Sigmoid colon (tissue), 7 donors: ENCODE data around the gene TTLL8. TPM values are rescaled to one million over a fixed set of nuclear protein-coding genes. Genes with fewer than 3 reads are reported as not detected.

Experiments
- DNase-seq: peaks from one replicate; pipeline ENCODE4 v3.0.0-alpha.2; 2019
- H3K27ac ChIP-seq, 4 donors: fragments of 200-600 bp; sonication (generic); one replicate each; pipeline ENCODE4 v1.5.1; 2016 to 2019; ENCODE audit warnings: mild to moderate bottlenecking in 1 of 4
- H3K27me3 ChIP-seq, 3 donors: fragments of 200-600 bp; sonication (generic); one replicate each; pipeline ENCODE4 v1.5.1; 2019; ENCODE audit warnings: mild to moderate bottlenecking in 1 of 3
- H3K36me3 ChIP-seq, 4 donors: fragments of 200-600 bp; sonication (generic); one replicate each; pipeline ENCODE4 v1.5.1; 2016 to 2019
- H3K4me1 ChIP-seq, 4 donors: fragments of 200-600 bp; sonication (generic); one replicate each; pipeline ENCODE4 v1.5.1; 2017 to 2019
- H3K4me3 ChIP-seq, 4 donors: fragments of 200-600 bp; sonication (generic); one replicate each; pipeline ENCODE4 v1.5.1; 2017 to 2019; ENCODE audit warnings: mild to moderate bottlenecking in 2 of 4, moderate library complexity in 1 of 4
- H3K9me3 ChIP-seq, 4 donors: fragments of 200-600 bp in 3 of 4; sonication (generic) in 3 of 4; one replicate each; pipeline versions ENCODE4 v1.5.1 to v1.6.1; 2013 to 2019
- CTCF ChIP-seq, 4 experiments: fragments of 450-650 bp in 3 of 4; fragments of 200-600 bp in 1 of 4; IDR thresholded peaks; one replicate each; pipeline ENCODE4 v1.5.1; 2016 to 2019; ENCODE audit warnings: antibody characterized with exemption in 4 of 4, mild to moderate bottlenecking in 3 of 4, moderate library complexity in 2 of 4
- EP300 ChIP-seq, 4 donors: sonication (generic); formaldehyde crosslinking; IDR thresholded peaks; one replicate each; pipeline ENCODE4 v1.6.1; 2017; ENCODE audit warnings: antibody characterized with exemption in 4 of 4
- POLR2A ChIP-seq, 2 donors: fragments of 450-650 bp; IDR thresholded peaks; one replicate each; pipeline ENCODE4 v1.6.1; 2016; ENCODE audit warnings: antibody characterized with exemption in 2 of 2, mild to moderate bottlenecking in 2 of 2, moderate library complexity in 2 of 2
- POLR2AphosphoS5 ChIP-seq, 4 donors: sonication (generic); formaldehyde crosslinking; IDR thresholded peaks; one replicate each; pipeline ENCODE4 v1.6.1; 2017; ENCODE audit warnings: antibody characterized with exemption in 4 of 4
- WGBS, 2 donors: extraction: QIAGEN DNeasy Blood & Tissue Kit; methylation state at CpG; one replicate each; pipeline ENCODE4 v1.1.7; 2013; 5-methylcytosine and 5-hydroxymethylcytosine counted together
- intact Hi-C: fragments of 100-400 bp; cut with DNase I; formaldehyde crosslinking; loops from one replicate; pipeline ENCODE4 v1.15.1; 2023
- polyA plus RNA-seq, 3 donors: library from polyadenylated mRNA; stranded (reverse); fragments of 200-250 nt; gene quantifications; one replicate each; pipeline ENCODE4 v1.2.3, GENCODE V29; 2013
- total RNA-seq, 4 donors: library from RNA; depleted of rRNA; stranded (reverse); fragments of >200 nt; gene quantifications; one replicate each; pipeline ENCODE4 v1.1.0, GENCODE V29; 2016
- donor health status: healthy with polysubstance abuse.
- donor health status: Bipolar disorder and iron deficiency.
- donor health status: healthy.

TTLL8 gene
- total and polyA plus RNA-seq, 7 donors, result not detected

DNA sequence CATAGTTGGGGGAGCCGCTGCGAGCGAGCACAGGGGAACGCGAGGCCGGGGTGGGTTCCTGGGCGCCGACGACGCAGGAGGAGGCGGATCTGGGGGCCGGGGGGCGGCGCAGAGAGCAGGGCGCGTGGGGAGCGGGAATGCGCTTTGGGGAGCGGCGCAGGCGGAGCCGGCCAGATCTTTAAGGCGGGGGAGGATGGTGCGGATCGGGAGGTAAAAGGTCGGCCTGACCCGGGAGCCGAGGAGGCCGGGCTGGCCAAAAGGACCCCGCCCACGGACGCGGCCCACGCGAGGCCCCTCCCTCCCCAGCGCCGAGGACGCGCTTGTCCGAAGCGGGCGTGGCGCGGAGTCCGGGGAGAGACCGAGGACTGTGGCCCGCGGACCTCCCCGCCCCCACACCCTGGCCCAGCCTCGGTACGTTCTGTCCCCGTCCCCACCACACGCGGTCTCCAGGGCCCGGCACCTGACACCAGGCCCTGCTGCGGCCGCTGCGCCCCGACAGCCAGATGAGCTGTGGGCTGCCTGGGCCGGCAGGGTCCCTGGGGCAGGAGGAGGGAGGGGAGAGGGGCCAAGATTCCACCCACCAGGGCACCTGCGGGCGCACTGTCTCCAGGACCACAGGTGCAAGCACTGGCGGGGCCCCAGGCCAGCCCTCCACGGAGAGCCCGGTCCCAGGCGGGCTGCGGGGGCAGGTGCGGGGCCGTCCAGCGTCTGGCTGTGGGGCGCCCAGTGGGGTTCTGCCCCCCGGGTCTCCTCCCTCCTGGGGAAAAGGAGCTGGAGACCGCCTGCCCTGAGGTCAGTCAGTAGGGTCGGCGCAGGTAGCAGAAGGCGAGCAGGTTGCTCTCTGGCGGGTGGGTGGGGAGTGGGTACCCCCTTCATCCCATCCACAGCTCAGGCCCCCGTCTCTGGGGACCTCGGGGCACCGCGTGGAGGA lies 86.6 kb downstream of the TTLL8 start:
- peak; percentile 88 for DNase-seq
- H3K4me1 ChIP-seq, result peaks cover 2 to 42% (median 38%) of the 10 kb centered on the region in 4 donors
- no peaks in the 10 kb centered on the region for H3K36me3 ChIP-seq
- peak overlapping the region; percentile 76 to 95 (median 86) for H3K27ac ChIP-seq
- H3K27me3 ChIP-seq, result no peaks in the 10 kb centered on the region
- peak overlapping the region; percentile 41 to 62 (median 54) for H3K4me3 ChIP-seq
- WGBS, 2 donors, result 6 to 10% methylated on average over 81 of the region's 81 CpGs
- H3K9me3 ChIP-seq, result no peaks in the 10 kb centered on the region
- TF ChIP-seq POLR2A (IDR thresholded peaks at IDR 0.05) (no peak), POLR2AphosphoS5 (IDR thresholded peaks at IDR 0.05) (peak in 1 of 4 donors; percentile 61), EP300 (IDR thresholded peaks at IDR 0.05) (peak in 2 of 4 donors; percentile 45 to 66), CTCF (IDR thresholded peaks at IDR 0.05) (no peak)
- intact Hi-C loops, result loop anchor here (2.0 kb wide), 1 partner anchor 41 kb away; no protein-coding TSS in a partner anchor

DNA sequence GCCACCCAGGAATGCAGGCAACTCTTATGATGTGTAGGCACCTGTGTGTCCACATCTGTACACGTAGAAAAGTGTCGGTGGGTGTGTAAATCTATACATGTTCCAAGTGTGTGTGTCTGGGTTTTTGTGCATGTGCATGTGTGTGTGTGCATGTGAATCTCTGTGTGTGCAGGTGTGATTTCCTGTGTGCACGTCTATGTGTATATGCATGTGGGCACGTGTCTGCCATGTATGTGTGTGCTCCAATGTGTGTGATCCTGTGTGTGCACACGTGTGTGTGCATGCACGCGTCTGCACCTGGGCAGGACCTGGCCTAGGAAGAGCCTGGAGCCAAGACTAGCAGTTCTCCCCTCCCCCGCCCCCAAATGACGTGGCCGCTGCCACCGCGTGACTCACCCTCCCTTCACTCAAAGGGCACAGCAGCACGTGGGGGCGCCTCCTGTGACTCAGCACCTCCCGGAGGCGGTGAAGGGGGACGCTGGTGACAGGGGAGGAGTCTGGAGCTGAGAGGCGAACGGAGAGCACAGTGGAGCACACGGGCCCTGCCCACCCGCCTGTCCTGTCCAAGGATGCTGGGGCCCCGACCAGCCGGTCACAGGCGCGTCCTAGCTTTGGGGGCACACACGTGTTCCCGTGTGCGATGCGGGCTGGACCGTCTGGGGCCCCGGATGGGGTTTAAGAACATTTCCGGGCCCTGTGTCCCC lies 87.4 kb downstream of the TTLL8 start:
- TF ChIP-seq POLR2A (IDR thresholded peaks at IDR 0.05), result peak; percentile 66 to 72
- peak in 3 of 4 donors; percentile 82 to 98 (median 86) for TF ChIP-seq EP300 (IDR thresholded peaks at IDR 0.05)
- TF ChIP-seq POLR2AphosphoS5 (IDR thresholded peaks at IDR 0.05), result peak; percentile 82 to 98 (median 88)
- no peak for TF ChIP-seq CTCF (IDR thresholded peaks at IDR 0.05)
- intact Hi-C loops, result no loop called here
- 2 to 7% methylated on average over 32 of the region's 32 CpGs for WGBS, 2 donors
- Histone ChIP-seq H3K9me3 (no peaks in the 10 kb centered on the region), H3K4me3 (peak overlapping the region; percentile 41 to 62 (median 54)), H3K36me3 (no peaks in the 10 kb centered on the region), H3K27ac (peak overlapping the region; percentile 76 to 95 (median 86)), H3K27me3 (no peaks in the 10 kb centered on the region), H3K4me1 (peaks cover 2 to 50% (median 45%) of the 10 kb centered on the region in 4 donors)
- DNase-seq, result peak; percentile 98

DNA sequence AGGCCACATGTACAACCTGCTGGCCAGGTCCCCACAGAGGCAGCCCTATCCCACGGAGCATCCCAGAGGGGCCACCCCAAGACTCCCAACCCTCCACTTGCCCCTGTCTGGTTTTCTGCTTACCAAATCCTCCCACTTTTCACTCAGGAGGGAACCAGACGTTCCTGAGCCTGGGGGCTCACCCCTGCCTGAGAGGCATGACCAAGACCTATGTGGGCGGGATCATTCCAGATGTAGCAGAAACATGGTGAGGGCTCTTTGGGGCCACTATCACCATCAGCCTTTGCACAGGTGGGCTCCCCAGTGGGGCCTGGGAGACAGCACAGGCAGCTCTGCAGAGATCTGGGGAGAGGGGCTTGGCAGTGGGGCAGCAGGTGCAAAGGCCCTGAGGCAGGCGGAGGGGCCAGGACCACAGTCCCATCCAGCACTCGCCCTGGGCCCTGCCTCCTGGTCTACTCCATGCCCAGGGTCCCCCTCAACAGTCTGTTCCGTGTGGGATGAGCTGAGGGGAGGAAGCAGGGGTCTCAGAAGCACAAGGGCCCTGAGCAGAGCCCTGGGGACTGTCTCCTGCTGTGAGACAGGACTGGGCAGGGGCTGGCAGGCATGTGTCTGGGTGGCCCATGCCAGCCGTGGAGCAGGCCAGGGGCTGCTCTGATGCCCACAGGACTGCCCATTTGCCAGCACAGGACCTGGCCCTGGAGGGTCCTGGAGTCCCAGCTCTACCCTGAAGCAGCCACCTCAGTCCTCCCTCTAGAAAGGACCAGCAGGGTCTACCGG lies 88.2 kb downstream of the TTLL8 start:
- Histone ChIP-seq H3K4me3 (no peak overlapping the region), H3K9me3 (no peaks in the 10 kb centered on the region), H3K27ac (peak overlapping the region; percentile 76 to 95 (median 86)), H3K27me3 (no peaks in the 10 kb centered on the region), H3K4me1 (peaks cover 2 to 56% (median 50%) of the 10 kb centered on the region in 4 donors), H3K36me3 (peaks cover 0 to under 1% (median 0%) of the 10 kb centered on the region in 4 donors)
- intact Hi-C loops, result loop anchor here (10.0 kb wide), 1 partner anchor 215 kb away; the partner anchor contains the start of gene TRABD
- WGBS, 2 donors, result 81 to 86% methylated on average over 8 of the region's 8 CpGs
- DNase-seq, result peak; percentile 69
- TF ChIP-seq EP300 (IDR thresholded peaks at IDR 0.05) (no peak), POLR2AphosphoS5 (IDR thresholded peaks at IDR 0.05) (no peak), CTCF (IDR thresholded peaks at IDR 0.05) (no peak), POLR2A (IDR thresholded peaks at IDR 0.05) (no peak)
